LNCaP clone FGC (cell line): ENCODE results near the gene PRR15L.

Source experiments
- DNase-seq: peaks from one replicate; pipeline ENCODE4 v3.0.0-alpha.2; 2011; ENCODE audit warnings: low read depth
- H3K4me3 ChIP-seq: 2 replicates; pipeline ENCODE4 v1.5.1; 2011; ENCODE audit warnings: mild to moderate bottlenecking, low read depth, low read length, control low read depth
- TF ChIP-seq, protein P1 (sequence below): IDR thresholded peaks from 2 replicates; pipeline ENCODE4 v1.5.1; 2012; ENCODE audit warnings: mild to moderate bottlenecking; ENCODE audit not compliant: control insufficient read depth, insufficient read depth; ENCODE audit errors: extremely low read depth

Gene PRR15L

DNA sequence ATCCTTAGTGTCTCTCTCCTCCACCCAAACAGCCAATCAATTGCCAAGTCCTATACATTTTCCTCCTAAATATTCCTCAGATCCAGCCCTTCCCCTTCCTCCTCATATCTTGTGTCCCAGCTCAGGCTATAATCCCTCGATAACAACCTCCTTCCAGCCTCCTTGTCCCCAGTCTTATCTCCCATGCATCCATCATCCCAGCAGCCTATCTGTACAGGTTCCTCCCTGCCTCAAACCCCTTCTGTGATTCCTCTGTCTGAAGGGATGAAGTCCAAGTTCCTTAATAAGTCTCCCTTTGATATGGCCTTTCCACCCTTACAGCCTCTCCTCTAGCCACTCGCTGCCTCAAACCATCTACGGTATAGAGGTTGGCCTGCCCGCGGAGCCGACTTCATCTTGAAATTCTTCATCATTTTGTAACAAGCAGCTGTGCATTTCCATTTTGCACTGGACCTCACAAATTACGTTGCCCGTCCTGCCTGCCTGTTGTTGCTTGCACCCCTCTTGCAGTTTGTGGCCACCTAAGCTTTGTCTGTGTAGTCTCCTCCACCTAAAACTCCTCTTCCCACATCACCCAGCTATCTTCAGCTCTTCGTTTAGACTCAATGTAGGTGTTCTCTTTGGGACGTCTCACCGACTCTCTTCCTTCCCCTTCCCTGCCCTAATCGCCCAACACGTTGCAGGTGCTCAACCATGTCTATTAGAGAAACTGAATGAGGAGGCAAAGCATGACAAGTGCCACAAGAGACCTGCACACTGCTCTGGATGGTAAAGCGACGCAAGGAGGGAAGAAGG is 12.4 kb upstream of the PRR15L start:
- no peak for DNase-seq
- TF ChIP-seq, protein P1, sequence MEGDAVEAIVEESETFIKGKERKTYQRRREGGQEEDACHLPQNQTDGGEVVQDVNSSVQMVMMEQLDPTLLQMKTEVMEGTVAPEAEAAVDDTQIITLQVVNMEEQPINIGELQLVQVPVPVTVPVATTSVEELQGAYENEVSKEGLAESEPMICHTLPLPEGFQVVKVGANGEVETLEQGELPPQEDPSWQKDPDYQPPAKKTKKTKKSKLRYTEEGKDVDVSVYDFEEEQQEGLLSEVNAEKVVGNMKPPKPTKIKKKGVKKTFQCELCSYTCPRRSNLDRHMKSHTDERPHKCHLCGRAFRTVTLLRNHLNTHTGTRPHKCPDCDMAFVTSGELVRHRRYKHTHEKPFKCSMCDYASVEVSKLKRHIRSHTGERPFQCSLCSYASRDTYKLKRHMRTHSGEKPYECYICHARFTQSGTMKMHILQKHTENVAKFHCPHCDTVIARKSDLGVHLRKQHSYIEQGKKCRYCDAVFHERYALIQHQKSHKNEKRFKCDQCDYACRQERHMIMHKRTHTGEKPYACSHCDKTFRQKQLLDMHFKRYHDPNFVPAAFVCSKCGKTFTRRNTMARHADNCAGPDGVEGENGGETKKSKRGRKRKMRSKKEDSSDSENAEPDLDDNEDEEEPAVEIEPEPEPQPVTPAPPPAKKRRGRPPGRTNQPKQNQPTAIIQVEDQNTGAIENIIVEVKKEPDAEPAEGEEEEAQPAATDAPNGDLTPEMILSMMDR: no peak
- no peak overlapping the region for H3K4me3 ChIP-seq

DNA sequence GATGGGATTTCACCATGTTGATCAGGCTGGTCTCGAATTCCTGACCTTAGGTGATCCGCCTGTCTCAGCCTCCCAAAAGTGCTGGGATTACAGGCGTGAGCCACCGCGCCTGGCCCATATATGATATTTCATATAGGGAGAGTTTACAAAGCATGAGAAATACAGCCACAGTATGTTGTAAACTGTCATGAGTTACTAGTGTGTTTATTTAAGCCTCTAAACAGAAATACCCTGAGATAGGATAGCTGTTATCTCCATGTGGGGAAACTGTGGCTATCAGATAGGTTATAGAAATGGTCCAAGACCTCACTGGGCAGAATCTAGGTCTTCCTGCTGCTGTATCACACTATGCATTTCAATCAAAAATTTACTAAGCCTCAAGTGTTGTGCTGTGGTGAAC is 11.2 kb upstream of the PRR15L start:
- no peak overlapping the region for H3K4me3 ChIP-seq
- DNase-seq: no peak
- TF ChIP-seq, protein P1: no peak

DNA sequence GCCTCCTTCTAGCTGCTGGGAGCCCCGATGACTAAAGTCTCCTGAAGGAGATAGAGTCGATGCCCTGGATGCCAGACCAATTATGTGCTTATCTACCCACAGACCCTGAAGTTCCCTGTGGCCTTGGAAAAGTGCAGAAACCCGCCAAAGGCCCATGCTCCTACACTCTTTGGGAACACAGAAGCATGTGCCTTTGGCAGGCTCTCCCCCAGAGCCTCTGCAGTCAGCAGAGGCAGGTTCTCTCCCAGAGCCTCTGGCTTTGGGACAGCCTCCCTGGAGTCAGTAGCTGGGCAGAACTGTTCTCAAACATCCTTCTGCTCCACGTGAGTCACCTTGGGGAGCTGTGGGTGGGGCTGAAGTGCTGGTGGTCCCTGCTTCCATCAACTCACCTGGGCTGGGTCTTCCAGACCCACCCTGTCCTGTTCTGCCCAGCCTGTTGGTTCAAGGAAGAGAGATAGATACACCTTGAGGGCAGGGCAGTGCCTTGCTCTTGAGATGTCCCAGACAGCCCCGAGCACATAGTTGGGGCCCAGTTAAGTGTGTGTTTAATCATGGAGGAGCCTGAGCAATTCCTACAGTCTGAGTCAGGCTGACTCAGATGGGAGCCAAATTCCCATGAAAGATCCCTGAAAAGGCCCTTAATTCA is 10.0 kb upstream of the PRR15L start:
- H3K4me3 ChIP-seq: no peak overlapping the region
- TF ChIP-seq, protein P1: no peak
- no peak for DNase-seq

DNA sequence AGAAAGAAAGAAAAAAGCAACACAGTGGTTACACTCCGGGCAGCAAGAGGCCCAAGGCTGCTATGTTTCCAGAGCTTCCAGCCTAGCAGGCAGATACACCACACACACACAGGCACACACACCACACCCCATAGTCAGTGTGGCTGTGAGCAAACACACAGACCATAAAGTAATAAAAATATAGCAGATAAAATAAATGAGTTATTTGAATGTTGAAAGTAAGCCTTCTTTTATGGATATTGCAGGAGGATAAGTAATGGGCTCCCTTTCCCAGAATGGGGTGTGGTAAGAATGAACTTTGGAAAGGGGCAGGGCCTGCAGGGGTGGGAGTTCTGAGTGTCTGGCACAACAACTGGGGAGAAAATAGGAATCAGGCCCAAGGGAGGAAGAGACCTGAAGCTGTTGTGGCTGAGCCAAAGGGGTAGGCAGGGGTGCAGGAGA is 8.4 kb upstream of the PRR15L start:
- H3K4me3 ChIP-seq: no peak overlapping the region
- DNase-seq: no peak
- TF ChIP-seq, protein P1: no peak

DNA sequence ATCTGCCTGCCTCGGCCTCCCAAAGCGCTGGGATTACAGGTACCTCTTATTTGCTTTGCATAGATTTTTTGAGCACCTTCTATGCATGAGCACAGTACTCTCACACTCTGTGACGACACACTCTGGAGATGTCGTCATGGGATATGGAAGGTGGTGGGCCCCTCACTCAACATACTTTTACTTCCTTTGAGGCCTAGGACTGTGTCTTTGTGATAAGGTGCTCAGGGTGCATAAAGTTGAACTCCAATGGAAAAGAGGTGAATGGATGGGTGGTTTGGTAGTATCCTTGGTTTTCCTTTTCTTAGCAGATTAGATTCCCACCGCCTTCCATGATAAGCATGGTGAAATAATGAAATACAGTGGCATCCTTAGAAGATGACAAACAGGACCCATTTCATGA is 7.2 kb upstream of the PRR15L start:
- TF ChIP-seq, protein P1: no peak
- H3K4me3 ChIP-seq: no peak overlapping the region
- DNase-seq: no peak

DNA sequence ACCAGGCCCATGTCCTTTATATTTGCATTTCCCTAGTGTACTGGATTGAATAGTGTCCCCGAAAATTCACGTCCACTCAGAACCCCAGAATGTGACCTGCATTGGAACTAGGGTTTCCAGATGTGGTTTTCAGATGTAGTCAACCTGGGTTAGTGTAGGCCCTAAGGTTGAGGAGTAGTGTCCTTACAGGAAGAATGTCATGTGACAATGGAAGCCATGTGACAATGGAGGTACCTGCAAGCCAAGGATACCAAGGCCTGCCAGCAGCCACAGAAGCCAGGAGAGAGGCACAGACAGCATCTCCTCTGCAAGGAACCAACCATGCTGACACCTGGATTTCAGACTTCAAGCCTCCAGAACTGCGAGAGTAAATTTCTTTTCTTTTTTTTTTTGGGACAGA is 5.2 kb upstream of the PRR15L start:
- TF ChIP-seq, protein P1: no peak
- no peak for DNase-seq
- H3K4me3 ChIP-seq: no peak overlapping the region
